DOHH2 (cell line): ENCODE data around the gene MYO1H.

Experiments
- CTCF ChIP-seq: fragments of 200-600 bp; sonication (generic); IDR thresholded peaks from one replicate; pipeline ENCODE4 v1.5.1; 2014; ENCODE audit warnings: antibody characterized with exemption, mild to moderate bottlenecking, low read depth, low read length; ENCODE audit not compliant: poor library complexity, severe bottlenecking
- EZH2phosphoT487 ChIP-seq: fragments of 200-600 bp; sonication (generic); IDR thresholded peaks from 2 replicates; pipeline ENCODE4 v1.6.1; 2017; ENCODE audit warnings: borderline replicate concordance, mild to moderate bottlenecking, antibody characterized with exemption, low read length, moderate library complexity, mixed read lengths

DNA sequence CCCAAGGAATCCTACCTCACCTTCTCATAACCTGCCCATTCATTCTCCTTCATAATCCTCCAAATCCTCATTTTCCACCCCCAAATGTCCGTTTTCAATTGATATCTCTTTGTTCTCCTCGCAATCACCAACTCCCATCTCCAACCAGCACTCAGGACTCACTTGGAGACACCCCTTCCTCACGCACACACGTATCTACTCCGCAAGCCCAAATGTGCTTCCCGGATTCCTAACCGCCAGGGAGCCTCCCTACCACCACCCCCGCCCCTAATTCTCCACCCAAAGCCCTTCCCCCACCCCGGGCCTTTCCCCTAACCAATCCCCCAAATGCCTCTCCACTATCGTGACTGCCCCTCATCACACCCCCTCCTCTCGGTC is 129.1 kb downstream of the MYO1H start:
- no peak for TF ChIP-seq CTCF
- no peak for TF ChIP-seq EZH2phosphoT487
